Measurements from ENCODE around the gene GATA6. TPM values are rescaled to one million over a fixed set of nuclear protein-coding genes. Genes with fewer than 3 reads are reported as not detected.

GATA6 gene
- total and polyA plus RNA-seq, 2 experiments from 2014 or later: 0.08 TPM; not detected in 1

- peaks cover 28% of the 10 kb centered on the region for H3K27me3 ChIP-seq (ENCODE audit: insufficient read depth)
- H3K4me3 ChIP-seq: no peak overlapping the region
- no peaks in the 10 kb centered on the region for H3F3A ChIP-seq (replicated peaks; ENCODE audit: low read depth)
- 0 out of 3 replicates have a peak, but pooled peaks cover 2% of the 10 kb centered on the region for H3K4me1 Mint-ChIP-seq
- H3K4me2 ChIP-seq: no peak overlapping the region
- no peak overlapping the region for H2AFZ ChIP-seq
- H3K79me2 ChIP-seq (replicated peaks; ENCODE audit: insufficient read depth): no peaks in the 10 kb centered on the region
- no peaks in the 10 kb centered on the region for H3K36me3 Mint-ChIP-seq (ENCODE audit: low read depth)
- no peak for TF ChIP-seq CREB1 (CRISPR knock-in tag; IDR thresholded peaks at IDR 0.05; ENCODE audit: low read depth)
- TF ChIP-seq POLR2AphosphoS5 (IDR thresholded peaks at IDR 0.05; ENCODE audit: low read depth): no peak
- no peak for TF ChIP-seq NANOG (IDR thresholded peaks at IDR 0.05; ENCODE audit: borderline replicate concordance)
- no peak for TF ChIP-seq JUNB (IDR thresholded peaks at IDR 0.05; ENCODE audit: unreplicated experiment)
- TF ChIP-seq ZNF114 (CRISPR knock-in tag; IDR thresholded peaks at IDR 0.05): no peak
- no peak for TF ChIP-seq ZNF462 (CRISPR knock-in tag; IDR thresholded peaks at IDR 0.05)
- no peak for TF ChIP-seq ZNF331 (CRISPR knock-in tag; IDR thresholded peaks at IDR 0.05; ENCODE audit: low read depth)
- TF ChIP-seq CTCF (conservative IDR thresholded peaks at IDR 0.05; ENCODE audit: low read depth in 2 of 2): no peak
- no peak for TF ChIP-seq STAT1 (IDR thresholded peaks at IDR 0.05; ENCODE audit: unreplicated experiment)
- ATAC-seq: no peak
- H3K36me3 ChIP-seq (ENCODE audit: insufficient read depth): no peaks in the 10 kb centered on the region
- H3K27ac Mint-ChIP-seq: no peak overlapping the region
- no peaks in the 10 kb centered on the region for H3K9me2 ChIP-seq (ENCODE audit: insufficient read depth)
- no peak for DNase-seq (ENCODE audit: low spot score)
- no peaks in the 10 kb centered on the region for H4K20me1 ChIP-seq (replicated peaks; ENCODE audit: insufficient read depth)
- no peak overlapping the region for H3K27ac ChIP-seq (ENCODE audit: low read depth)
- H3K27me3 Mint-ChIP-seq (ENCODE audit: insufficient read depth, low read depth, poor library complexity): peaks cover 7% of the 10 kb centered on the region
- no peaks in the 10 kb centered on the region for H3K4me1 ChIP-seq (ENCODE audit: insufficient read depth)
- no peak overlapping the region for H3K4me3 Mint-ChIP-seq
- H3K9me3 Mint-ChIP-seq: no peaks in the 10 kb centered on the region
Measured at GRCh38 chr18:22211657-22212056, 42.3 kb downstream of the GATA6 start.
